IPS-11a (cell line): ENCODE measurements around the gene TCF7L1.
"Not testable (repeated sequence)": the region's sequence is repeated elsewhere in the genome, so short reads cannot be mapped to it uniquely, and the experiment has no call there.

Experiments
- H3K4me3 ChIP-seq: one replicate; pipeline ENCODE4 v1.5.1; 2013; ENCODE audit warnings: low read depth, low read length, control low read depth

The TCF7L1 gene

DNA sequence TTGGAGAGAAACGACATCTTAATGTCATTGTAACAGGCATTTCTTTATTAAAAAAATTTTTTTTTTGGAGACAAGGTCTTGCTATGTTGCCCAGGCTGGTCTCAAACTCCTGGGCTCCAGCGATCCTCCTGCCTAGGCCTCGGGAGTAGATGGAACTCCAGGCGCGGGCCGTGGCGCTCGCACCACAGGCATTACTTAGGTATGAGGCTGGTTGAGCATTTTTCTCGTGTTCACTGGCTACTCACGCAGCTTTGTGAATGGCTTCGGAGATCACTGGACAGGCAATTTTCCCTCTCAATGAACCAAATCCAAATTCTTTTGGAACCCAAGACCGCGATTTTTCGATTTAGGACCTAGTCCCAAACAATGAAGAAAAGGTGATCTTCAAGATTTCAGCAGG, 795 bp upstream of the TCF7L1 start:
- peak overlapping the region; percentile 44 for H3K4me3 ChIP-seq

DNA sequence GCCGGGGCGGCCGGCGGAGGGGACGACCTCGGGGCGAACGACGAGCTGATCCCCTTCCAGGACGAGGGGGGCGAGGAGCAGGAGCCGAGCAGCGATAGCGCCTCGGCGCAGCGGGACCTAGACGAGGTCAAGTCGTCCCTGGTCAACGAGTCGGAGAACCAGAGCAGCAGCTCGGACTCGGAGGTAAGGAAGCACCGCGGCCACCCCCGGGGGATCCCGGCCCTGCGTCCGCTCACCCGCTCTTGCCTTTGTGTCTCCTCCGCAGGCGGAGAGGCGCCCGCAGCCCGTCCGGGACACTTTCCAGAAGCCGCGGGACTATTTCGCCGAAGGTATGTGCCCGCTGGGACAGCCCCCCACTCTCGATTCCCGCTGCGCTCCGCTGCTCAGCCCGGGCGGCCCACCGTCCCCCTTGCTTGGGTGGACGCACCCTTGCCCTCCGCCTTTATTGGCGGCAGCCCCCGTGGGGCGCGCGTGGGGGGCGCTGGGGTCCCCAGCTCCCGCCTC, 611 bp downstream of the TCF7L1 start:
- peak overlapping the region; percentile 96 for H3K4me3 ChIP-seq

DNA sequence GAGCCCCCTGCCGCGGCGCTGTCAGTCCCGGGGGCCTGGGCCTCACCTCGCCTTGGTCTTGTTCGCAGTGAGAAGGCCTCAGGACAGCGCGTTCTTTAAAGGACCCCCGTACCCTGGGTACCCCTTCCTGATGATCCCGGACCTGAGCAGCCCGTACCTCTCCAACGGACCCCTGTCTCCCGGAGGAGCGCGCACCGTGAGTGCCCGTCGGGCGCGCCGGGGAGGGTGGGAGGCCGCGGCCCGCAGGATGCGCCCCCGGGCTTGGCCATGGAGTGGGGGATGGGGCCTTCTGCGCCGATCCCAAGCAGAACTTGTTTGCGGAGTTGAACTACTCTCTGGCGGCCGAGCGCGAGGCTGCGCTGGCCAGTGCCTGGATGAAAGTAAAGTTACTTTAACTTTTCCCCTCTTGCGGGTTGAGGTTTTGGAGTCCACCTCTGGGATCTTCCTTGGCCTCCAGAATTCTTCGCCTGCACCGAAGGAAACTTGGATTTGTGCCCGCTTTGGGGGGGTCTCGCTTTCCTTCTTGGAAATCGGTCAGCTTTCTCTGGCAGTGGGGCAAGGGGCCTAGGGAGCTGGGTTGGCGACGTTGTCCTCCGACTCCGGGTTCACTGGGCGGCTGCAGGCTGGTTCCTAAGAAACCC, 1.2 kb downstream of the TCF7L1 start:
- H3K4me3 ChIP-seq = peak overlapping the region; percentile 96

DNA sequence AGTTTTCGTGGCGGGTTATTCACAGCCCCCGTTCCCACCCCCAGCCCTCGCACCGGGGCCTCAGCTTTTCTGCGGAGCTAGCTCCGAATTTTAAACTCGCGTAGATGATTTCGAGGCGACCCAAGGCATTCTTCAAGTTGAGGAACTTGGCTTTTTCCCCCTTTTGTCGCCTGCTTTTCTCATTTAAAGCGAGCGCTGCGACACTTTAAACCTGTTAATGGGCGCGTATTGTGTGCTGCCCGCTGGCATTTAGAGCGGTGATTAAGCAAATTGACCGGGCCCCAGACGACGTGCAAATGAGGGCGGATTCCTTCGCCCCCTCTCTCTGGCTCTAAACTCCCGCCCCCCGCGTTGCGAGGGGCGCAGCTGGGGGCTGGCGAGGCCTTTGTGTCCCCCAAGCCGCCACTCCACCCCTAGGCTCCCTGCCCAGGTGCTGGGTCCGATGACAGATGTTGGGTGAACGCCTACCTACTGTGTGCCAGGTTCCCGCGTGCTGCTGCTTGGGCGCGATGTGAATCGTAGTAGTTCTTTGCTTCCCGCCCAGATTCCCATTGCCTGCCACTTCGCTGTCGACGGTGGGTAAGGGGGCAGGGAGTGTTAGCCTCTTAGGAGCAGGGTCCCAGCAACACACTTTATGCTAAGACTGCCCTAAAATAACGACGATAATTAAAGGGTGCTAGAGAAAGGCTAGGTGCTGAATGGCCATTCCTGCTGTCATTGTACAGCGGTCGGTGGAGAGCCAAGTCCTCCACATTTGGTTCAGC, 1.9 kb downstream of the TCF7L1 start:
- peak overlapping the region; percentile 96 for H3K4me3 ChIP-seq

DNA sequence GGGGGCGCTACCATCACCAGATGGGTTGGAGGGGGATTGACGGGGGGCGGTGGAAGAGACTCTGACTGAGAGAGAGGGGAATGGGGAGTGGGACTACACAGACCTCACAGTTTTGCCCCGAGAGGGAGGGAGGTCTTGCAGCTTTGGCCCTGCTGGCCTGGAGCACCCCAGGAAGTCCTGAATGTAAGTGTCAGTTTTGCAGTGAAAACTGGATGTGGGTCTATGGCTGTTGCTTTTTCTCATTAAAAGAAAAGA, 2.4 kb downstream of the TCF7L1 start:
- peak overlapping the region; percentile 96 for H3K4me3 ChIP-seq

DNA sequence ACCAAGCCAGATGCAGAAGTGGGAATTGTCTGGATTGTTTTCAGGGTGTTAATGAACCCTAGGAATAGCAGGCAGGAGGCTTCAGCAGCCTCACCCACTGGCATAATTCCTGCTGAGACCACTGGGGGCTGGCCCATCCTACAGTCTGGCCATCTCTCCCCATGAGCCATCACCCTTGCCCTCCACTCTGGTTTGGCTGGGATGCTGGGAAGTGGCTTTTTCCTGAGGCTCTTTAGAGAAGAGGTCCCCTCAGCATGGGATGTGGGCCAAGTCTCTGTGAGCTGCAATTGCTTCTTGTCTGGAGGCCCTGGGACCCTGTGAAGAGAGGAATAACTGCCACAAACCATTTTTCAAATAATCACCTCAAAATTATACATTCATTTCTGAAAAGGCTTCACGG, 4.0 kb downstream of the TCF7L1 start:
- no peak overlapping the region for H3K4me3 ChIP-seq

DNA sequence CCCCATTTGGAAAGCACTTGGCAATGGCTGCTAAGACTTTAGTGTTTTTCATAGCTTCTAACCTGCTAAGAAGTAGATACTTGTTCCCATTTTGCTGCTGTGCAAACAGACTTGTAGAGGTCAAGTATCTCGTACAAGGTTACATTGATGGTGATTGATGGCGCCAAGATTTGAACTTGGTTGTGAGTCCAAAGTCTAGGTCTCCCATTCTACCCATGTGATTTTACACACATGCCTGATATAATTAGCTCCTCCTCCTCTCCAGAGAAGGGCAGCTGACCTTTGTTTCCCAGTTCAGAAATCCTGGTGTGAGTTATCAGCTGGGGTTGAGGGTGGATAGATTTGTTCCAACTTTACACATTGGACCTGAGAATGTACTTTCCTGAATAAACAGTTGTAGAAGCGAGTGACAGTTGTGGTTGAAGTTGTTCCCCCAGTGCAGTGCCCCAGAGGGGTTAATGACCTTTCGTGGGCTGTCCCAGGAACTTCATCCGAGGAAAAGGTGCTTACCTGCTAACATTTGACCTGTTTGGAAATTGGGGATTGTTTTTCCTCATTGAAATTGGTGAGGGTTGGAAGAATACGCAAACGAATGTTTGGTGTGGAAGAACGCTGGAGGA, 10.4 kb downstream of the TCF7L1 start:
- no peak overlapping the region for H3K4me3 ChIP-seq

DNA sequence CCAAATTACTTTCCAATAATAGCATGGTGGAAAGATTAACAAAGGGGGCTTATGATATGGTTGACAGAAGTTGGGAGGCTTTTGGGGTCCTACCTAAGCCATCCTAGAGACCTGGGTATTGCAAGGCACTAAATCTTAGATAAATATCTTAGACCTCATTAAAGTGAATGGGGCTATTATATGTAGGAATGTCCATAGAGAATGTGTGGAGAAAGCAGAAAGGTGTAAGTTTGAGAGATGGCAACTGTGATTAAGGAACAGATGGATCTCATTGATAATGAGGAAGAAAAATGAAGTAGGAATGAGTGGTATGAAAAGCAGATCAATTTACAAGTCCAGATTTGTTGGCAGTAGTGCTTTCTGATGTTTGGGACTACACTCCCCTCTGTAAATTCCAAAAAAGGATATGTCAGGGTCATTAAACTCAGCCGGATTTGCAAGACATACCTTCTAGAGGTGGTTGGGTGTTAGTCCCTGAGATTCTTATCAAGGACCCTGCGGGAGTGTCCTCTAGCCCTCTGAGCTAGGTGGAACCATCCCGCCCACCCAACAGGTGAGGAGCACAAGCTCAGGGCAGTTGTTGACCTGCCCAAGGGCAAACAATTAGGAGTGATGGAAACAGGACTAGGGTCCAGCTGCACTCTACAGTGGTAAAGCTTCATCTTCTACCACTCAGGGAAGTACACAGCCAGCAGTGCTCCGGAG, 12.1 kb downstream of the TCF7L1 start:
- H3K4me3 ChIP-seq = no peak overlapping the region

DNA sequence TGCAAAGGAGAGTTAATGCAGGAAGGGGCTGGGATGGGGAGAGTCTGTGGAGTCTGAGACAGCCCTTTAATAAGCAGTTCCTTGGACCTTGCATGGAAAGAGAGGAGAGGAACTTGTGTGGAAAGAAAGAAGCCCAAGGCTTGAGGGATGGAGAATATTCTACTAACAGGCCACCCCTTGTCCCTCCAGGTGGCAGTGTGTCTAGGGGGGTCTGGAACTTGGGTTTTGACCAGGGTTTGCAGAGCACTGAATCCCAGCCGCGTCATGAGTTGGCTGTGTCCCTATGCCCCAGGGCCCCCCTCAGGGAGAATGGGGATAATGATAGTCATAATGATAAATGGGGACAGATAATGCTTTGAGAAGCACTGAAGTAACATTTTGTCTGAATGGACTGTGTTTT, 15.0 kb downstream of the TCF7L1 start:
- no peak overlapping the region for H3K4me3 ChIP-seq

DNA sequence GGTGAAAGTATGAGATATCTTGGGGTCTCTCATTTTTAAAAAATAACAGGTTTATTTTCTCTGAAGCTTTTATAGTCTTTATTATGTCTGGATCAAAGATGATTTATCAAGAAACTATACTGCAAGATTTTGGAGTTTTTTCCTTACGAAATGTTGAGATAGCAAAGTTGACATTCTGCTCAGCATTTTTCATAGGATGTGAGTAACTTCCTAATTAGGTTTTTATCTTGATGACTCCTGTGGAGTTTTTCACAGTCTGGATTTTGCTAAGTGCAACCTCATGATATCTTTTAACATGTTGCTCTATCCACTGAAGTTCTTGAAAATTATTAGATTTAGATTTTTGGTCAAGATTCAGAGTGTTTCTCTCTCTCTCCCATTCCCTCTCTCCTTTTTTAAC, 17.8 kb downstream of the TCF7L1 start:
- no peak overlapping the region for H3K4me3 ChIP-seq

DNA sequence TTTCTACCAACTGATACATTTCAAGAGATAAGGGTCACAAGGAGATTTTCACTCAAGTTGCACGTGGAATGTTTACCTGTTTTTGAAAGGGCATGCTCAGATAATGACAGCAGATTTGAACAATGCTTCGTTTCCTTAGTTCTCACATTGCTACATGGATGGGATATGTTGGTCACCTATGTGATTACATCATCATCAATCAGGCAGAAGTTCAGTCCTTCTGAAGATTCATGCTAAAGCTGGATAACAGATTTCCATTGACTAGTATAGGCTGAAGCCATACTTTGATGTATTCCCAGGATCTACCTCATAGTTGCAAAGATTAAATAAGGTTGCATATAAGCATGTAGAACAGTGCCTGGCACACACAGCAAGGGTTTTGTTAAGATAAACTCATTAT, 19.7 kb downstream of the TCF7L1 start:
- H3K4me3 ChIP-seq = no peak overlapping the region

DNA sequence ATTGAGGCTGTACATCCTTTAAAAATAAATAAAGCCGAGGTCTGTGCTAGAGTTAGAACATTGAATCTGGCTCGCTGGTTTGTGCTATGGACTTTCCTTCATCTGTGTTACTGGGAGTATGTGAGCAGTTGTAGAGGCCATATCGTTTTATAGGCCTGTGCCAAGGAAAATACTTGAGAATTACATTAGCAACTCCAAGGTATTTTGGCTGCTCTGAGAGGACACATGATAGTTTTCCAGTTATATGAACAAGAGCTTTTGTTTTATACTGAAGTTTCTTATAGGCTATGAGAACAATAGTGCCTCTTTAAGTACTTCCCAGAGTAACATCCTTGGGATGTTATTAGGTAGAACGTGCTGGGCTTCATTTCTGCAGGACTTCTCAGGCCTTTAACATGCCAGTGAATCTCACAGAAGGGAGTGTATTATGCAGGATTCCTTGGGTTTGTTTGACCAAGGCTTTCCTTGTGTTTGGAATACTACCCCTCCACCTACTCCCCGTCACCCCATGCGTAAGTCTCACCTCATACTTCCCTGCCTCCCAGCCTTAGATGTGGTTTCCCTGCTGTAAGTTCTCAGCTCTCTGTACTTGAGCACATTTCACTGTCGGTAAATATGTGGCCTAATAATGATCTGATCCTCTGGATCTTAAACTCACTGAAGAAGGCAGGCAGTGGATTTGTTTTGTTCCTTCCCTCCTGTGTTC, 21.0 kb downstream of the TCF7L1 start:
- H3K4me3 ChIP-seq = no peak overlapping the region

DNA sequence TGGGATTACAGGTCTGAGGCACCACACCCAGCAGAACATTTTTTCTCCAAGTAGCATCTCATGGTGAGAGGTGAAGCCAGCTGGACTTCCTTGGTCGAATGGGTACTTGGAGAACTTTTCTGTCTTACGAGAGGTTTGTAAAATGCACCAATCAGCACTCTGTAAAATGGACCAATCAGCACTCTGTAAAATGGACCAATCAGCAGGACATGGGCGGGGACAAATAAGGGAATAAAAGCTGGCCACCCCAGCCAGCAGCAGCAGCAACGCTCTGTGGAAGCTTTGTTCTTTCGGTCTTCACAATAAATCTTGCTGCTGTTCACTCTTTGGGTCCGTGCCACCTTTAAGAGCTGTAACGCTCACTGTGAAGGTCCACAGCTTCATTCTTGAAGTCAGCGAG, 21.9 kb downstream of the TCF7L1 start:
- H3K4me3 ChIP-seq = not testable (repeated sequence)

DNA sequence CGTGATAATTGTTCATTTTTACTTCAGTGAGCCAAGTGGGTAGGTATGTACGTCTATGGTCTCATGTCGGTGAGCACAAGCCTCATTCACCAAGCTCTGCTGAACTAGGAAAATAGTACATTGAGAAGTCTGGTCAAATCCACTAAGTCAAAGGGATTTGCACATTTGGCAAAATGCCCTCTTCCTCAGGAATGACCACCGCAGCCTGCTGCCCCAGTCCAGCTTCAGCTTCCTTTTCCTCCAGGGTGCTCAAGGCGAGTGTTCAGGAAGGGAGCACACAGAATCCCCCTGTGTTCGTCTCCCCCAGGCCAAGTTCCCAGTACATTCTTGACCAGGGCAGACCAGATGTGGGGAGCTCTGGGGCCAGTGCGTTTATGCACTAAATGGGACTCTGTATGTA, 23.0 kb downstream of the TCF7L1 start:
- H3K4me3 ChIP-seq = no peak overlapping the region

DNA sequence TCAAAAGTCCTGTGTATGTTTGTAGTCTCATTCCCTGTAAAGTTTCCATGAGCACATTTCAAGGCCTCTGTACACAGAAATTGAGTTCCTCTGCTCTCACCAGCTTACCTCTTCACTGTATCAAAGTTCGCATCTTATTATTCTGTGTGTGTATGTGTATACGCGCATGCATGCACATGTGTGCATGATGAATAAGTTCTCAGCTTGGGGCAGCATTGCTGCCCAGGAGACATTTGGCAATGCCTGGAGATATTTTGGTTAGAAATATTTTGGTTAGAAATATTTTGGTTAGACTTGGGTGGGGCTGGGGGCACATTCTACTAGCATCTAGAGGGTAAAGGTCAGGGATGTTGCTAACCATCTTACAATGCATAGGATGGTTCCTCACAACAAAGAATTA, 23.4 kb downstream of the TCF7L1 start:
- no peak overlapping the region for H3K4me3 ChIP-seq

DNA sequence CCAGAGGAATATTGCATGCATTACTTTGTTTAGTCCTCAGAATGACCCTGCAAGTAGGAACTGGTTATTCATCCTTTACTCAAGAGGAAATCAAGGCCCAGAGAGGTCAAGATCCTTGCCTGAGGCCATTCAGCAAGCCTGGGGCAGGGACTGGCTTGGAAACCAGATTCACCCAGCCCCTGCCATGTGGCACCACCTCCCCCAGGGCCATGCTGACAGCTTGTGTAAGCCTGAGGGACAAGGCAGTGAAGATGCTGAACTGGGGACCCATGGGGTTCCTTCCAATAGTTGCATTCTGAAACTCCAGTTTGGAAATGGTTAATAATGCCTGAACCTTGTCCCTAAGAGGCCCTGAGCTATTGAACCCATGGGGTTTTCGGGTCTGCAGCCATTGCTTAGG, 24.2 kb downstream of the TCF7L1 start:
- no peak overlapping the region for H3K4me3 ChIP-seq

DNA sequence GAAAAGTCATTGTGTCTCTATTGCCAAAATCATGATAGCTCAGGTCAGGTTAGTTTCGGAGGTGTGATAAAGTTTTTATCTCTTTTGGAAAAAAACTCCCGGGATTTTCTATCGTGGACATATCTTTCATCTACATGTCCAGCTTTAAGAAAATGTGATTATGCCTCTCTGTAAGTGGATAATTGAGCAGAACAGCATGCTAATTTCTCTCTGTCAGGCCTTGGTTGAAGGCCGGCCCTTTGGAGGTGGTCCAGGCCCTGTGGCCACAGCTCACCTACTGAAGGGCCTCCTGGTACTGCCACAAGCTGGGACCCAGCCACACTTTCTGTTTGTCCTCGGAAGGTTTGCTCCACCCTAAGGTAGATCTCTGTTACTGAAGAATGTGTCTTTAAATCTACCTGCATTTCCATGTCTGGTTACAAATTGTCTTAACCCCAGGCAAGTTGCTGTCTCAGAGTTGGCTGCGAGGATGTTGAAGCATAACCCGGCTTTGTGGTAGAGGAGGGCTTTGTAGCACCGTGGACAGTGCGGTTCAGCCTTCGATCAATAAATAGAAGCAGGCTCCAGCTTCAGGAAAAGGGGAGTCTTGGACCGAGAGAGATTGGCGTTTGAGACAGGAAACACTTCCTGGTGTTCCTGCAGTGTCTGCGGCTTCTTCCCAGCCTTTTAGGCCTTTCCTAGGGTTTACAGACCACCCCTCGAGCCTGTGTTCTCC, 25.5 kb downstream of the TCF7L1 start:
- H3K4me3 ChIP-seq = no peak overlapping the region

DNA sequence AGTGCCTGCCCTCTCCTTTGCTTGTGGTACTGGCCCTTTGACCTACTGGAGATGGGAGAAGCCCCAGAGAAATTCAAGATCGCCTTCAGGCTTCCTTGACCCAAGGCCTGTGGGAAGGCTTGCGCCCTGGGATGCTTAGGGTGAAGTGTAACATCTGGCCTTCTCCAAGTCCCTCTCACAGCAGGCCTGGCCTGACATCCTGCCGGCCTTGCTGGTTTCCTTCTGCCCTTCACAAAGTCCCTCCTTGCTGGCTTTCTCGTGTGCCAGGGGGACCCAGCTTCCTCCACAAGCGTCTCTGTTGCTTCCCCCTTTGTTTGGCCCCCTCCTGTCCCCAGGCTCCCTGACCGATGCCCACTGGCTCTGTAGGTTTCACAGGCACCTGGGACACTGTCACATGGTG, 26.4 kb downstream of the TCF7L1 start:
- H3K4me3 ChIP-seq = no peak overlapping the region

DNA sequence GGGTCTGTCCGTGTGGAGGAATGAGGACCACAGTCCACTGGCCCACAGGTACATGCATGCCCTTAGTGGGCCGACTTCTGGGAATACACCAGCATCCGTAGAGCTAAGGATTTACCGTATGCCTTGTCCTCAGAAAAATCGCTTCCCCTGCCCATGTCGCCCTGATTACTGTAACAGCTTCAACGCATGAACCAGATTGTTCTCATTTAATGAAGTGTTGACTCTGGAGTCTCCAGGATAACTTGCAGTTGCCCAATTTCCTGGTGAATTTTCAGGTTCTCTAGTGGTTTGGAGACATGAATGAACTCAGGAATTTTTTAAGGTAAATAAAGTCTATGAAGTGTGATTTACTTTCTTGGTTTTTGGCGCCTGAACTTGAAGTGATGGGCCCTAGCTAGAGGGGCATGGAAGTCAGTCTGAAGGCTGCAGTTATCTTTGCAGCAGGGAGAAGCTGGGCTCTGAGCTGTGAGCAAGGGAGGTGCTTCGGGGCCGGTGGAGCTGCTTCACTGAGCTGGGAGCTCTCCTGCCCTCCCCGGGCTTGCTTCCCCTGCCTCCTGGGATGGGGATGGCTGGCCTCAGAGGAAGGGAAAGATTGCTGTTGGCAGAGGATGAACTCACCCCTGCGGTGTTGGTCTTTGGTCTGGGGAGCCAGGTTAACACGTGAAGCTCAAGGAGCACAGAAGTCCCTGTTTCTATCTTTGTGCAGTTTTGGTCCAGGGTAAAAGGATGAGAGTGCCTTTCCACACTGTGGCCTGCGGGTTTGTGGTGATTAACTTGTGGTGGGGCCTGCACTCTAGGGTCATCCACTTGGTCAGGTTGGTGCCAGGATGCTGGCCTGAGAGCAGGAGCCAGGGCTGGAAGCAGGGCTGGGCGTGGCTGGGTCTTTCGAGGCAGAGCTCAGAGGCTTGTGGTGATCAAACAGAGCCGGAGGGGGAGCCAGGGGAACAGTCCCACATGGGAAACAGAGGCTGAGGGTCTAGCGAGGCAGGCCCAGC, 28.1 kb downstream of the TCF7L1 start:
- no peak overlapping the region for H3K4me3 ChIP-seq
